GM19351 (cell line): ENCODE results near the gene IL1RAP.
A peak's percentile ranks its signal among the peaks of the same experiment; 100 is the strongest.
"Not testable (repeated sequence)": the region's sequence is repeated elsewhere in the genome, so short reads cannot be mapped to it uniquely, and the experiment has no call there.

Source experiments
- ATAC-seq: cut with Tn5 transposase; IDR thresholded peaks from one replicate; pipeline ENCODE4 v1.9.1; 2021; ENCODE audit warnings: mild to moderate bottlenecking, moderate library complexity; ENCODE audit not compliant: unreplicated experiment

IL1RAP gene, protein sequence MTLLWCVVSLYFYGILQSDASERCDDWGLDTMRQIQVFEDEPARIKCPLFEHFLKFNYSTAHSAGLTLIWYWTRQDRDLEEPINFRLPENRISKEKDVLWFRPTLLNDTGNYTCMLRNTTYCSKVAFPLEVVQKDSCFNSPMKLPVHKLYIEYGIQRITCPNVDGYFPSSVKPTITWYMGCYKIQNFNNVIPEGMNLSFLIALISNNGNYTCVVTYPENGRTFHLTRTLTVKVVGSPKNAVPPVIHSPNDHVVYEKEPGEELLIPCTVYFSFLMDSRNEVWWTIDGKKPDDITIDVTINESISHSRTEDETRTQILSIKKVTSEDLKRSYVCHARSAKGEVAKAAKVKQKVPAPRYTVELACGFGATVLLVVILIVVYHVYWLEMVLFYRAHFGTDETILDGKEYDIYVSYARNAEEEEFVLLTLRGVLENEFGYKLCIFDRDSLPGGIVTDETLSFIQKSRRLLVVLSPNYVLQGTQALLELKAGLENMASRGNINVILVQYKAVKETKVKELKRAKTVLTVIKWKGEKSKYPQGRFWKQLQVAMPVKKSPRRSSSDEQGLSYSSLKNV

DNA sequence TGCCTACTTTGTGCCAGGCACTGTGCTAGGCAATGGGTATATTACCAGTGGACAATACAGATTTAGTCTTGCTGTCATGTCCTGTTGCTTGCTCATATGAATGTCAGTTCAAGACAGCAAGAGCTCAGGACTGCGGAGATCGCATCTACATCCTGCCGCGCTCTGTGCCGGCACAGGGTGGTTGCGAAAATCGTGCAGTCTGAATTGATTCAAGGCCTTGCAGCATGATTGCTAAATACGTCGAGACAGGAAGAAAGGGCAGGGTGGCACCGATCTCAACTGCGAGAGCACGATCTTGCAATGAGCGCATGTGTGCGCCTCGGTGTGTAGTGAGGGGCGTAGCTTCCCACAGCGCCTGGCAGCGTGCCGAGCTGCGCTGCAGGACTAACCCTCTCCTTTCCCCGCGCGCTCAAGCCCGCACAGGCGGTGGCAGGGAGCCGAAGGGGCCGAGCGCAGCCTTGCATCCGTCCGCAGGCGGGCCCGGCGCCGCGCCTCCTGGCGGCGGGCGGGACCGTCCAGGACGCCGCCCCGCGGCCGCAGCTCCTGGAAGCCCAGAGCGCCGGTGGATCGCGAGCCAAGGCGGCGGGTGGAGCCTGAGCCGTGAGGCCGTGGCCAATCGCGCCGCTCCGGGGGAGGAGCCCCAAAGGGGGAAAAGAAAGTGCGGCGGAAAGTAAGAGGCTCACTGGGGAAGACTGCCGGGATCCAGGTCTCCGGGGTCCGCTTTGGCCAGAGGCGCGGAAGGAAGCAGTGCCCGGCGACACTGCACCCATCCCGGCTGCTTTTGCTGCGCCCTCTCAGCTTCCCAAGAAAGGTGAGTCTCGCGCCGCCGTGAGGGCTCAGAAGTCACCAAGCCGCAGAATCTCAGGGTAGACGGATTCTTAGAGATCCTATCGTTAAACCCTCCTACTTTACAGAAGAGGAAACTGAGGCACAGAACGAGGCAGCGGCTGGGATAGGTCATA is at the start of gene IL1RAP:
TSS of gene IL1RAP (plus strand) at position 677 of the 962 bp plus-strand sequence. CDS start 50,205 bp downstream, outside the sequence.
- peak; percentile 97 for ATAC-seq

DNA sequence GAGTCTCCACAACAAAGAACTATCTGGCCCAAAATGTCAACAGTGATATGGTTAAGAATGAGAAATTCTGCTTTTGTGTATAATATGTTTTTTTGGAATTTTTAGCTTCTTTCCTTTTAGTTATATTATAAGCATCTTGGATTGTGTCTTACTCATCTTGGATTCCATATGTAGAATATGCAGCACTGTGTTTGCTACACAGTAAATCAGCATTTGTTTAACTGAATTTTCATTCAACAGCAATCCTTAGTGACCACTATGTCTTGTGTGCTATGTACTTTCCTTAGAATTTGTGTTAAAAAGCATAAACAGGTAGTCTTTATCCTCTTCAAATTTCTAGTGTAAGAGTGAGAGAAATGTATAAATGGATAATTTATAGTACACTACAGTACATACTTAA is 46.0 kb upstream of the IL1RAP start:
- ATAC-seq, result no peak

DNA sequence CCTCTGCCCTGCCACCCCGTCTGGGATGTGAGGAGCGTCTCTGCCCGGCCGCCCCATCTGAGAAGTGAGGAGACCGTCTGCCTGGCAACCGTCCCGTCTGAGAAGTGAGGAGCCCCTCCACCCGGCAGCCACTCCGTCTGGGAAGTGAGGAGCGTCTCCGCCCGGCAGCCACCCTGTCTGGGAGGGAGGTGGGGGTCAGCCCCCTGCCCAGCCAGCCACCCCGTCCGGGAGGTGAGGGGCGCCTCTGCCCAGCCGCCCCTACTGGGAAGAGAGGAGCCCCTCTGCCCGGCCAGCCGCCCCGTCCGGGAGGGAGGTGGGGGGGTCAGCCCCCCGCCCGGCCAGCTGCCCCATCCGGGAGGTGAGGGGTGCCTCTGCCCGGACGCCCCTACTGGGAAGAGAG is 40.6 kb upstream of the IL1RAP start:
- not testable (repeated sequence) for ATAC-seq

DNA sequence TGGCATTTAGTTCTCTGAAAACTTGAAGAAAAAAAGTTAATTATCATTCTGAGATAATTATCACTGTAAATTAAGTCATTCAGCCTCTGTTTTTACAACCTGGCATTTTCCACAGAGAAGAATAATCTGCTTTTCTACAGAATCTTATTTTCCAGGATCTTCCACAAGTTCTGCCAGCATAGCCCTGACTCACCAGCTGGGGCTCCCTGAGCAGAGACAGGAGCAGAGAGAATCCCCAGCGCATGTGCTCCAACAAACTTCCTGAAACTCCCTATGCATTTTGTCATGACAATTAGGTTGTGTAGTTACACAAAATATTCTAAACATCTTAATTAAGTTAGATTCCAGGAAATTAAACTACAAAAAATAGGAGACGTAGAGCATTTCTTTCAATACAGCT is 32.1 kb upstream of the IL1RAP start:
- ATAC-seq, result no peak

DNA sequence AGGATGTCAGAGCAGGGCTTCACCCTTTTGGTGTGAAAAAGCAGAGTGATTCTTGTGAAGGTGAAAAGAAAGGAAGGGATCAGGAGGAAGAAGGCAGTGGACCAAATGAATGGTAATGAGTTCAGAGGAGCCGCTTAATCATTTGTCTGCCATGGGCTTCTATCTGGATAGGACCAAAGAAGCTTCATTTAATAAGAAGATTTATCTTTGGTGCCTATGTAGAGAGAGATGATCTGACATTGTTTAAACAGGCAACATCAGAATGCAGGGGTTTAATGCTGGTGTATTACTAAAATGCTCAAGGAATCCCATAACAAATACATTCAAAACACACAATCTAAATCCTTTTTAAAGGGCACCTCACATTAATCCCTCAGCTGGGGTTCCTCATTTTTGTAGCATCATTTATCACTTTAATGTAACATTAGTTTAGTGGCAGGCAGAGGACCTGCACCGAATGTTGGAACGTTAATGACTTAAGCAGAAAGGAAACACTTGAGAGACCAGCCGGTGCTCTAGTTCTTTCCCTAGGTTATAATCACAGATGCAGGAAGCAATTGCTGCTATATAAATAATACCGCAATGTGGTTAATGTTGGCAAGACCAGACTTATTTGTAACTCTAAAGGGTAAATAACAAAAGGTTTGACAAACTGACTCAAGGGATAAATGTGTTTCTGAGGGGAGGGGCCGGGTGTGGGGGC is 27.9 kb upstream of the IL1RAP start:
- ATAC-seq, result no peak

DNA sequence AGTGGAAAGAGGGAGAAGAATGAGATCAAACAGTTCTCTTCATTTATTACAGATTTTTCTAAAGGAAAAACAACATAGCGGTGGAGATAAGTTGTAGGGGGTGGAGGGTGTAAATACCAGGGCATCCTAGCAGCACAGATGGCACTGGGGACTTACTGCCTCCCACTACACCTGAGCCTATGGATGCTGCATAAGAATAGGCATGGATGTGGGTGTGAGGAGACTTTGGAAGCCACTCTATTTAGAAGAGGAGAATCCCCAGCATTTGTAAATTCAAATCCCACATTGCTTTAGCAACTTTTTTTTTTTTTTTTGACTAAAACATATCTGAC is 27.4 kb upstream of the IL1RAP start:
- ATAC-seq, result no peak

DNA sequence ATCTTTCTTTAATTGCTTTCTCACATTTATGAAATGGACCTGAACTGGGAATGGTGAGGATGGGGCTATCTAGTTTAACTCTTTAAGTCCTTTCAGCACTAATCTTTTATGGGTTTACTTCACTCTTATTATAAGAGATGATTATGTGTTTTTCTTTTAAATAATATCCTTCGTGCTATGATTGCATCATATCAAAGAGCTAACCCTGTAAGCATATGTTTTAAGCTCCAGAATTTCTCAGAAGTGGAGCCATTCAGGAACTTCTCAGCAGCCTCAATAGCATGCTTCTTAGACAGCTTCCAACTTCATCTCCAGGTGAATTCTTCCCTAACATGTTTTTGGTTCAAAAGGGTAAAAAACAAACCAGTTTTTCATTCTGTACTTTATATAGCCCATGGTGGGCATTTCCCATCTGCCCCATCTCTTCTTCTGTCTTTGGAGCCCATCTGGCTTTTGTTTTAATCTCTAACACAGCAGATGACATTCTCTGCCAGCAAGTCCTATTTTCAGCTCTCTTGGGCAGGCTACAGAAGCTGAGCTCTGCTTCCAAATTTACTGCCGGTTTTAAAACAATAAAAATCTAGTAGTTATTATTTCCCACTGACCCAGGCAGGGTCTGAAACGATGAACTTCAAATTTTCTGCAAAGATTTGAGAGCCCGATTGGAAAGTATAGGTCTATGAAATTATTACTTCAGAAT is 26.8 kb upstream of the IL1RAP start:
- ATAC-seq, result no peak

DNA sequence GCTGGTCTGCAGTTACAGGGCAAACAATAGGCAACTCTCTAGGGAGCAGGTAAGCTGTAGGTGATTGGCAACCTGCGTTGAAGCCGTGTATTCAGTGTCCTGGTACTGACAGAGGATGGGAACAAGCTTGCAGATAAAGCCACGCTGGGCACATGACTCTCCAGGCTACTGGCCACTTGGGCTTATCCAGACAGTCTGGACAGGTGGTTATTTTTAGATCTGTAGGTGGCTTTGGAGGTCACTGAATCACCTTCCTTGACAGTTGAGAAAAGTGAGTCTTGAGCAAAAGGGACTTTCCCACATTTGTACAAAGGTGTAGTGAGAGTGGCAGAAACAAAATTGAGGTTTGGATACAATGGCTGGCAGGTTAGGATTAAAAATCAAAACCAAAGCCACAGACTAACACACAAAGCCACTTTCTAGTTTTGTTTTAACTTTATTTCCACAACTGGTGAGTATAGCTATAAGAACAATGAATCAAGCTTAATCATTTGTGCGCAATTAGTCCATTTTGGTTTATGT is 22.3 kb upstream of the IL1RAP start:
- no peak for ATAC-seq

DNA sequence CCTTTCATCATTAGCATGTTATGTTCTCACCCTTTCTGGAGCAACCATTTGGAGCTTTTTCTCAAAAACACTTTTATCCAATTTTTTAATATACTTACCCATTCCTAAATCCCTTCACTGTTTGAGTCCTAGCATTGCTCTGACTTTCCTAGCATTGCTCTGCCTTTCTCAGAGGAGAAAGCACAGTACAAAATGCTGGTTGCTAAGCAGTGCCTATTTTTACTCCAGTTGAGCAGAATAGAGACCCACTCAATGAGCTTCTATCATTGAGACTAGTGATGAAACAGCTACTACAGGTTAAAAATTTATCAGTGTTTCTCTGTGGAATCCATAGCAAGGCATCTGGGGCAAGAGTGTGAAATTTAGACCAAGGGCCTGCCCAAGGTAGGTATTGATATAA is 21.8 kb upstream of the IL1RAP start:
- no peak for ATAC-seq

DNA sequence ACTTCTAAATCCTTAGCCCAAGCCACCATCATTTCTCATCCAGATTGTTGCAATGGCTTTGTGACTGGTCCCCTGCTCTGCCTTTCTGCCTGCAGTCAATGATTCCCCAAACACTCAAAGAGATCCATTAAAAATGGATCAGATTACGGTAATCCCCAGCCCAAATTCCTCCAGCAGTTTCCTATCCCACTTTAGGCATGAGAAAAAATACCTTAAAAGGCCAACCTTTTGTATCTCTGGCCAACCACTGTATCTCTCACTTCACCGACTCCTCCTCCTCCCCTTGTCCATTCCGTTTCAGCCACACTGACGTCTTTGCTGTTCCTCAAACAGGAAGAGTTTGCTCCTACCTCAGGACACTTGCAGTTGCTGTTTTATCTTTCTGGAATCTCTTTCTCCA is 20.9 kb upstream of the IL1RAP start:
- ATAC-seq, result no peak

DNA sequence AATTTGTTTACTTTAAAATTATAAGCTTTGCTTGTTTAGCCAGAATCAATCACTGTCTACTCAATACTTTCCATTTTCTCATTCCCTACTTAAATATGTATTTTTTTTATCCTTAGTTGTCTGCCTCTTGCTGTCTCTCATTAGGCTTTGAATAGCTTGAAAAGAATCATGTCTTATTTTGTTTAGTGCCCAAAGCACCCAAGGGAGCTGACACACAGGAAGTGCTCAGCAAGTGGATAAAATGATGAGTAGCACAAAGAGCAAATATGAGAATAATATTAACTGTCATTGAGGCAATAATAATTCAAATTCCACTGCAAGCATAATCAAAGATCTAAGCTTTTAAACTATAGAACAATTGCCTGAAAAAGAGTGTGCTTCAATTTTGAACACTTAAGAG is 19.0 kb upstream of the IL1RAP start:
- ATAC-seq, result no peak

DNA sequence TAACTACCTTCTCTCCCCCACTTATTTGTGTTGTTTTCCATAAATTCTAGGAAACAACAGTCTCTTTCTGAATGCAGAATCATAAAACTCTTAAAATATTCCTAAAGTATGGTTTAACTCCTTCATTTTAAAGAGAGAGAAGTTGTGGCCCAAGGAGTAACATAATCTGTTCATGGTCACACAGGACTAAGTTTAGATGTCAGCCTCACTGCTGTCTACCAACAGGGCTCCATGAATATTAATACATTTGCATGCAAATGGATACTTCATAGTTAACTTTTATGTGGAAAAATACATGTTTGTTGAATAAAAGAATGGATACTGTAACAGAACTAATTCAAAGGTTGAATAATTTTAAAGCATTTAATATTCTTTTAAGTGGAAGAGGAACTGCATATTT is 18.5 kb upstream of the IL1RAP start:
- ATAC-seq, result no peak

DNA sequence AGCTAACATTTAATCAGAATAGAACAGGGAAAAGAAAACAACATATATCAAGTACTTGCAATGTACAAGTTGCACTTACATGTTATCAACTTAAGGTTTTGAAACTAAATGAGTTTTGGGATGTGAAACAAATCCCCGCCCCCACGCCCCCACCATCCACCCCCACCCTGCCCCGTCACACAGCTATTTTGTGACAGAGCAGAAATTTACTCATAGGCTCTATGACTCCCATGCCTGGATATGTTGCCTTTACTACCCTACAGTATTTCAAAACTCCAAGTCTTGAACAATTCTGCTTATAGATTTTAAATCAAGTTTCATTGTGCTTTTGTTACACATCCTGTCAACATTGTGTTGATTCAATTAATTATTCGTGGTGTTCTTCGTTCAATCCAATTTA is 18.1 kb upstream of the IL1RAP start:
- no peak for ATAC-seq

DNA sequence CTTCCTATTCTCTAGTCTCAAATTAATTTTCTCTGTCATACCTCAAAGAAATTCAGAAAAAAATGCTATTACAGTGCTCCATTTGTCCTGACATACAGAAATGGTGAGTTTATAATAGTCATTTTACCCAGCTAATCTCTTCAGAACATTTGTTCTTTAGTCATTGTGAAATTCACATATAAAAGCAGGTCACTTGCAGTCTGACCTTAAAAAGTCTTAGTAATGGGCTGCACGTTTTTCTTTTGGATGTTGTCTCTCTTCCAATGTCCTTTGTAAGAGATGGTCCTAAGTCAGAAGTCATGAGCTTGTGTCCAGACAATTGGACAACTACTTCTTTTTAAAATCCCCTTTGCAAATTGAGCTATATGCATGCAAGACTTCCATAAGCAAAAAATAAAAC is 17.0 kb upstream of the IL1RAP start:
- ATAC-seq, result no peak

DNA sequence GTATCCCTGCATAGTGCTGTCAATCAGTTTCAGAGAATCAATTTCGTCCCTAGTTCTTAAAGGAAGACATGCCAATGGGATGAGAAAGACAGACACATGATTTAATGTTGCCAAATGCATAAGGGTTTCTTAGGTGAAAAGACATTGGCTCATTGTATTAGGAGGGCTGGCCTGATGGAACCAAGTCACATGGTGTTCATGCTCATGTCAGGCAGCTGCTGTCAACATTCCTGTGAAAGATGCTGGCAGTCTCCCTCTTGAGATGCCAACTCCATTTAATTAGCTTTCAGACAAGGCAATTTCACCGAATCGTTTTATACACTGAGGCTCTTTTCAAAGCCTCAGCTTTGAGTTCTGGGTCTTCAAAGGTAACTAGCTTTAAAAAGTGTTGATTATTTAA is 16.1 kb upstream of the IL1RAP start:
- ATAC-seq, result no peak

DNA sequence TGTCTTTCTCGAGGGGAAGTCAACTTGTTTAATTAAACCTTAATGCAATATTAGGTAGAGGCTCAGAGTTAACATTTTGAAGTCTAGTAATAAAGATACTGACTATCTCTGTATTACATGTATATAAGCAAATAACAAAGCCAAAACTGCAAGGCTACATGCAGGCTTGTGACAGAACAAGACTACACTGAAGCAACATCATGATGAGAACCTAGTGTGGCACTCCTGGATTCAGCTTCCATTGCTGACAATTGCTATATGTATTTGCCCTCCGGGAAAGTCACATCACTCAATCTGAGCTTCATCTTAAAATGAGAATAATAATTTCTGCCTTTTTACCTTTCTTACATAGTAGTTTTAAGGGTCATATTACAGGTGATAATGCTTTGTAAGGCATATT is 15.6 kb upstream of the IL1RAP start:
- no peak for ATAC-seq

DNA sequence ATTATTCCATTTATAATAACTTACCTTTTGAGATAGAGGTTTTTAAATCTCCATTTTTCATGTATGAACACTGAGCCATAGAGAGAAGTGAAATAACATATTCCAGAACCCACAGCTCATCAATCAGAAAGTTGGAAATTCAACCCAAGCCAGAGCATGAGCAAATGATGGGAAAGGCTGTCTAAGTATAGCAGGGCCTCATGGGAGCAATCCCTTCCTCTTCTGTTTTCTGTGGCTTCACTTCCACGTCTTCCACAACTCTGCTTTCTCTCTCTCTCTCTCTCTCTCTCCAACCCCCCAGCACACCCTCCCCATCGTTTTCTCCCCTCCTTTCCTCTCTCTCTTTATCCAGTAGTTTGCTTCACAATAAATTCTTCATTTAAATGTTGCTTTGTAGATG is 14.8 kb upstream of the IL1RAP start:
- ATAC-seq, result no peak

DNA sequence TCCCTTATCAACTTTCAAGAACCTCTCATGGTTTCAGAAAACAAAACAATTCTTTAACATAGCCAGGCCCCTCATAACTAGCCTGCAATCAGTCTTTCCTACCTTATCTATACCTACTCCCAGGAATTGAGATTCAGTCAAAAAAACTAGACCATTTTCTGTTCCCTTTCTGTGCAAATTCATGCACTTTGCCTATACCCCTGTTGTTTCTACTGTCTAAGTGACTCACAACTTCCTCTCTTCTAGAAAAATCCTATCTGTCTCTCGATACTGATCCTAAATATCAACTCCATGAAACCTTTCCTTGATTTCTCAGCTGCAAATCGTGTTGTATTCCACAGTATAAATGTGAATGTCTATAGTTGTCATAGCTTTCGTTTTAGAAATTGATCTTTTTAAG is 10.9 kb upstream of the IL1RAP start:
- no peak for ATAC-seq

DNA sequence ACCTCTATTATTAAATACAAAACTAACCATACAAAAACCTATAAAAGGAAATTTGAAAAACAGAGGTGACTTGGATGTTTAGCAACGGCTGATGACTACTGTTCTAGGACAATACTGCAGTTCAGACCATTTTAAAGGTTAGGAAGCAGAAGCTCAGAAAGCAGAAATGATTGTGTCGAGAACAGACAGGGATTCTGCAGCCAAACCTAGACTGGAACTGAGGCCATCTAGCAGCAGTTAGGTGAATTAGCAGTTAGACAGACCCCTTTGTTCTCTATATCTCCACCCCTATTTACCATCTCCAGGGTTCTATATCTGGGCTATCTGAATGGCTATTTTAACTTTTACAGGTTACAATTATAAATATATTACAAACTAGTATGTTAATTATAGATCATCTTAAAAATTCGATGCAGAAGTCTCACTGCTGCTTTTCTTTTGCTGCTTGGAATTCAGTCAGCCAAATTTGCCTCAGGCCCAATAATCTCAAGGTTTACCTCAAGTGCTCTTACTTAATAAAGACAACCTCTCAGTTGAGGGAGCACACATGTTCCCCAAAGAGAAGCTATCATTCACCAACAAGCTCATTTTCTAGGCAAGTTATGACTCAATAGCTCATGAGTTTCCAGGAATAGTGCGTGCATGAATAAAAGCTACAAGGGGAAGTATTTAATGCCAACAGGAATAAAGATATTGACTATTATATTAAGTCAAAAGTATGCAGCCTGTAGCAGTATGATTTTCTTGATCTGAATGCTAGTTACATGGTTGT is 9.3 kb upstream of the IL1RAP start:
- peak; percentile 54 for ATAC-seq
